Liver (tissue), 9 donors: ENCODE measurements around the gene PPP2R3A. TPM values are rescaled to one million over a fixed set of nuclear protein-coding genes. Genes with fewer than 3 reads are reported as not detected.

Experiments
- DNase-seq: peaks from one replicate; pipeline ENCODE4 v3.0.0-alpha.2; 2017; ENCODE audit warnings: low spot score
- H3K27ac ChIP-seq, 2 donors: one replicate each; pipeline ENCODE4 v1.7.0; 2013; ENCODE audit warnings: inconsistent platforms in 2 of 2, low read length in 2 of 2, control low read depth in 1 of 2, low read depth in 1 of 2, mild to moderate bottlenecking in 1 of 2
- H3K27me3 ChIP-seq, 4 donors: one replicate each; pipeline versions ENCODE4 v1.6.1 to v1.7.0; 2013; ENCODE audit warnings: low read length in 3 of 4, inconsistent platforms in 1 of 4, mild to moderate bottlenecking in 1 of 4, moderate library complexity in 1 of 4; ENCODE audit not compliant: control insufficient read depth in 4 of 4, insufficient read depth in 4 of 4
- H3K36me3 ChIP-seq, 4 donors: one replicate each; pipeline versions ENCODE4 v1.6.1 to v1.7.0; 2013; ENCODE audit warnings: low read length in 3 of 4, mild to moderate bottlenecking in 3 of 4, low read depth in 1 of 4, moderate library complexity in 1 of 4; ENCODE audit not compliant: control insufficient read depth in 4 of 4, insufficient read depth in 3 of 4
- H3K4me1 ChIP-seq, 4 donors: one replicate each; pipeline versions ENCODE4 v1.6.1 to v1.7.0; 2013; ENCODE audit warnings: low read length in 3 of 4, mild to moderate bottlenecking in 3 of 4, moderate library complexity in 1 of 4; ENCODE audit not compliant: control insufficient read depth in 4 of 4, insufficient read depth in 4 of 4
- H3K4me3 ChIP-seq, 3 donors: one replicate each; pipeline versions ENCODE4 v1.6.1 to v1.7.0; 2013; ENCODE audit warnings: low read length in 3 of 3, control low read depth in 1 of 3, low read depth in 1 of 3, mild to moderate bottlenecking in 1 of 3
- H3K9ac ChIP-seq, 2 donors: one replicate each; pipeline ENCODE4 v1.7.0; 2013; ENCODE audit warnings: low read length in 2 of 2, mild to moderate bottlenecking in 2 of 2, moderate library complexity in 2 of 2, control low read depth in 1 of 2, low read depth in 1 of 2
- H3K9me3 ChIP-seq, 4 donors: one replicate each; pipeline versions ENCODE4 v1.6.1 to v1.7.0; 2013; ENCODE audit warnings: low read length in 3 of 4; ENCODE audit not compliant: control insufficient read depth in 4 of 4
- EGR1 ChIP-seq, 2 donors: IDR thresholded peaks; 2 replicates each; pipeline ENCODE4 v1.6.1; 2016 to 2018; ENCODE audit warnings: antibody characterized with exemption in 2 of 2, low read depth in 2 of 2
- FOXA2 ChIP-seq: IDR thresholded peaks from 2 replicates; pipeline ENCODE4 v1.6.1; 2016; ENCODE audit warnings: antibody characterized with exemption
- HNF4A ChIP-seq, 2 donors: conservative IDR thresholded peaks; 2 replicates each; pipeline ENCODE4 v1.6.1; 2016; ENCODE audit warnings: antibody characterized with exemption in 2 of 2, mild to moderate bottlenecking in 2 of 2
- SP1 ChIP-seq: IDR thresholded peaks from 2 replicates; pipeline ENCODE4 v1.6.1; 2018; ENCODE audit warnings: antibody characterized with exemption, mild to moderate bottlenecking
- TAF1 ChIP-seq: conservative IDR thresholded peaks from 2 replicates; pipeline ENCODE4 v1.6.1; 2016; ENCODE audit warnings: antibody characterized with exemption, mild to moderate bottlenecking
- YY1 ChIP-seq: IDR thresholded peaks from 2 replicates; pipeline ENCODE4 v1.6.1; 2016; ENCODE audit warnings: antibody characterized with exemption, mild to moderate bottlenecking
- WGBS: extraction: QIAGEN DNeasy Blood & Tissue Kit; methylation state at CpG from one replicate; pipeline ENCODE4 v1.1.7; 2013; 5-methylcytosine and 5-hydroxymethylcytosine counted together
- polyA plus RNA-seq, 2 donors: library from polyadenylated mRNA; stranded (reverse) in 1 of 2; unstranded in 1 of 2; fragments of 200-250 nt in 1 of 2; fragments of >200 nt in 1 of 2; fragmentation: Nextera tagmentation in 1 of 2; extraction: Ambion mirVana in 1 of 2; gene quantifications; one replicate each; pipeline versions ENCODE4 v1.2.1 to v1.2.3, GENCODE V29; 2013 to 2015
- total RNA-seq, 2 donors: library from RNA; depleted of rRNA; stranded (reverse); fragments of >200 nt; gene quantifications; one replicate each; pipeline ENCODE4 v1.2.3, GENCODE V29; 2014
- TF ChIP-seq, protein P1 (sequence below): IDR thresholded peaks from 2 replicates; pipeline ENCODE4 v1.6.1; 2016; ENCODE audit warnings: antibody characterized with exemption
- TF ChIP-seq, protein P2 (sequence below): IDR thresholded peaks from 2 replicates; pipeline ENCODE4 v1.6.1; 2016; ENCODE audit warnings: antibody characterized with exemption
- TF ChIP-seq, protein P3 (sequence below): IDR thresholded peaks from 2 replicates; pipeline ENCODE4 v1.6.1; 2016; ENCODE audit warnings: antibody characterized with exemption, mild to moderate bottlenecking
- donor health status: healthy.
- donor health status: healthy.
- donor health status: healthy.
- donor health status: healthy.
- donor health status: healthy.

Gene PPP2R3A
- total and polyA plus RNA-seq, 4 donors, result 0.54 to 3.3 (median 1.6) TPM

DNA sequence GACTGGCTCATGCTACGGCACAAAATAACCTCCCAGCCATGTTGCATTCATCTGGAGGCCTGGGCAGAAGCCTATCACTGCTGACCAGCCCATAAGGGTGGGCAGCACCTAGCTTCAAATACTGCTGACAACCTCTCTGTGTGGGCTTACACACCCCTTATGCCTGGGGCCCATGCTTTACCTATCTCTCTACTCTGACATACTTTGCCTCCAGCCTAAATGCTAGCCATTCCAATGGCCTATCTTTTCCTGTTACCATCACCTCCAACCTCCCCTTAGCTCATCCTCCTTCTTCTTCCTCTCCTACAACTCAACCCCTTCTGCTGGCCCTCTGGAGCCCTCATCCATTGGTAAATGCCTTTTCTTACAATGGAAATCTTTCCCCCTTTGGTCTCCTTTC lies 41.0 kb upstream of the PPP2R3A start (continued):
- TF ChIP-seq, protein P1, sequence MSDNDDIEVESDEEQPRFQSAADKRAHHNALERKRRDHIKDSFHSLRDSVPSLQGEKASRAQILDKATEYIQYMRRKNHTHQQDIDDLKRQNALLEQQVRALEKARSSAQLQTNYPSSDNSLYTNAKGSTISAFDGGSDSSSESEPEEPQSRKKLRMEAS, result no peak
- no peak for TF ChIP-seq EGR1 (IDR thresholded peaks at IDR 0.05; ENCODE audit: low read depth in 2 of 2)
- no peak for TF ChIP-seq HNF4A (conservative IDR thresholded peaks at IDR 0.05)
- no peak for TF ChIP-seq SP1

DNA sequence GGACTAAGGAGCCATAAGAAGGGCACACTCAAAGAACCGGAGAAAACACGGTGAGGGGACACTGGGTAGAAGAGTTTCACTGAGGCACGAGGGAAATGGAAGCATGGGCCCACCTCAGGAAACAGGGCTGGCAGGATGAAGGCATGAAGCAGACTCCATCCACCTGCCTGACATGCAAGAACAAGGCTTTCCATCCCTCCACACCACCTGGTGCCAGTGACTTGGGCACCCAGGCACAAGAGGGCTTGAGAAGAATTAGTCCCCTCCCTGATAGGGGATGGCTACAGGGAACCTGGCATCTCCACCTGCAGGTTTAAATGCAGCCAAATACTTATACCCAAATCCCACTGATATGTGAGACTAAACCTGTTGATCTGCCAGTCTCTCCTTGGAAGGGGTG lies 38.9 kb upstream of the PPP2R3A start:
- H3K9me3 ChIP-seq, result no peaks in the 10 kb centered on the region
- H3K9ac ChIP-seq, result no peak overlapping the region
- DNase-seq, result no peak
- TF ChIP-seq FOXA2 (no peak), YY1 (no peak), SP1 (no peak), TAF1 (no peak)
- TF ChIP-seq, protein P2, sequence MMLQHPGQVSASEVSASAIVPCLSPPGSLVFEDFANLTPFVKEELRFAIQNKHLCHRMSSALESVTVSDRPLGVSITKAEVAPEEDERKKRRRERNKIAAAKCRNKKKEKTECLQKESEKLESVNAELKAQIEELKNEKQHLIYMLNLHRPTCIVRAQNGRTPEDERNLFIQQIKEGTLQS, result no peak
- TF ChIP-seq, protein P3, sequence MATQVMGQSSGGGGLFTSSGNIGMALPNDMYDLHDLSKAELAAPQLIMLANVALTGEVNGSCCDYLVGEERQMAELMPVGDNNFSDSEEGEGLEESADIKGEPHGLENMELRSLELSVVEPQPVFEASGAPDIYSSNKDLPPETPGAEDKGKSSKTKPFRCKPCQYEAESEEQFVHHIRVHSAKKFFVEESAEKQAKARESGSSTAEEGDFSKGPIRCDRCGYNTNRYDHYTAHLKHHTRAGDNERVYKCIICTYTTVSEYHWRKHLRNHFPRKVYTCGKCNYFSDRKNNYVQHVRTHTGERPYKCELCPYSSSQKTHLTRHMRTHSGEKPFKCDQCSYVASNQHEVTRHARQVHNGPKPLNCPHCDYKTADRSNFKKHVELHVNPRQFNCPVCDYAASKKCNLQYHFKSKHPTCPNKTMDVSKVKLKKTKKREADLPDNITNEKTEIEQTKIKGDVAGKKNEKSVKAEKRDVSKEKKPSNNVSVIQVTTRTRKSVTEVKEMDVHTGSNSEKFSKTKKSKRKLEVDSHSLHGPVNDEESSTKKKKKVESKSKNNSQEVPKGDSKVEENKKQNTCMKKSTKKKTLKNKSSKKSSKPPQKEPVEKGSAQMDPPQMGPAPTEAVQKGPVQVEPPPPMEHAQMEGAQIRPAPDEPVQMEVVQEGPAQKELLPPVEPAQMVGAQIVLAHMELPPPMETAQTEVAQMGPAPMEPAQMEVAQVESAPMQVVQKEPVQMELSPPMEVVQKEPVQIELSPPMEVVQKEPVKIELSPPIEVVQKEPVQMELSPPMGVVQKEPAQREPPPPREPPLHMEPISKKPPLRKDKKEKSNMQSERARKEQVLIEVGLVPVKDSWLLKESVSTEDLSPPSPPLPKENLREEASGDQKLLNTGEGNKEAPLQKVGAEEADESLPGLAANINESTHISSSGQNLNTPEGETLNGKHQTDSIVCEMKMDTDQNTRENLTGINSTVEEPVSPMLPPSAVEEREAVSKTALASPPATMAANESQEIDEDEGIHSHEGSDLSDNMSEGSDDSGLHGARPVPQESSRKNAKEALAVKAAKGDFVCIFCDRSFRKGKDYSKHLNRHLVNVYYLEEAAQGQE, result no peak
- H3K27ac ChIP-seq, result no peak overlapping the region
- H3K27me3 ChIP-seq, result no peaks in the 10 kb centered on the region
- H3K4me1 ChIP-seq, result no peaks in the 10 kb centered on the region
- no peak overlapping the region for H3K4me3 ChIP-seq
- 93% methylated on average over 3 of the region's 3 CpGs for WGBS
- no peaks in the 10 kb centered on the region for H3K36me3 ChIP-seq

DNA sequence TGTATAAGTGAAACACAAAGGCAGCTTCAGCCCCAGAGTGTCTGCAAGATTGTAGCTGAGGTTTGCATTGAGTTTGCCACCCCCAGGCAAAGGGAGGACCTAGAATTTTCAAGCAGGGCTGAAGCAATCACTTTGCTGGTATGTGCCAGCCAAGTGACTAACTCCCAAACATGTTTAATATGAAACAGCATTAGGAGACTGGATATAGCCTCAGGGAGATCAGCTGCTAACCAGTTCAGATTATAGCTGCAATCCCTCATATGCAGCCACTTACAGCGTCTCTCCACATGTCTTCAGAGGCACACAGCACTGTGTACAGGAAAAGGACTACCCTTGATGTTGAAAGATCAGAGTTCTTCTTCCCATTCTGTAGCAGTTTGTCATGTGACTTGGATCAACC lies 38.4 kb upstream of the PPP2R3A start:
- Histone ChIP-seq H3K27me3 (no peaks in the 10 kb centered on the region), H3K4me3 (no peak overlapping the region), H3K9ac (no peak overlapping the region), H3K9me3 (no peaks in the 10 kb centered on the region), H3K36me3 (no peaks in the 10 kb centered on the region), H3K27ac (no peak overlapping the region), H3K4me1 (no peaks in the 10 kb centered on the region)
- DNase-seq, result no peak
- no peak for TF ChIP-seq EGR1 (IDR thresholded peaks at IDR 0.05; ENCODE audit: low read depth in 2 of 2)
- WGBS, result 80% methylated on average over 1 of the region's 1 CpG

DNA sequence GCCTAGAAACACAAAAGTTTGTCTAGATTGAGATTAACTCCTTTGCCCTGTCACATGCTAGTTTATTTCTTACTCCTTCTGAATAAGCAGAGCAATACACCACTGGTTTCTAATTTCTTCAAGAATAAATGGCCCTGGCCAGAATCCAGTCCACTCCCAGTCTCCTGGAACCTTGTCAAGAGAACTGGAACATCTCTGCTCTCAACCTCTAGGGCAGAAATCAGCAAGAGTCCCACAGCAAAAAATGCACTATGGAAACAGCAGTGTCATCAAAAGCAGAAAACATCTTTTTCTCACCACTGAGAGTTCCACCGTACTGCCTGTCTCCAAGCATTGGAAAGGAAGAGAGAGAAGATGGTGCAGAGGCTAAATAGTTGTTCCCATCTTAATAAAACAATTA lies 35.9 kb upstream of the PPP2R3A start:
- H3K27ac ChIP-seq, result no peak overlapping the region
- no peaks in the 10 kb centered on the region for H3K36me3 ChIP-seq
- no peak overlapping the region for H3K9ac ChIP-seq
- no peak overlapping the region for H3K4me3 ChIP-seq
- H3K27me3 ChIP-seq, result no peaks in the 10 kb centered on the region
- no peak for DNase-seq
- H3K4me1 ChIP-seq, result no peaks in the 10 kb centered on the region
- no peaks in the 10 kb centered on the region for H3K9me3 ChIP-seq
- WGBS, result 82% methylated on average over 1 of the region's 1 CpG
- TF ChIP-seq TAF1, result no peak
